Vein endothelial cell (primary cell): Measurements from ENCODE around the gene SFTPB. TPM values are rescaled to one million over a fixed set of nuclear protein-coding genes. Genes with fewer than 3 reads are reported as not detected.

ENCODE experiments used
- total RNA-seq: library from RNA; depleted of rRNA; stranded (reverse); fragments of >200 nt; gene quantifications from 2 replicates; pipeline ENCODE4 v1.2.3, GENCODE V29; 2012

SFTPB gene
- not detected in 2 replicates for total RNA-seq

DNA sequence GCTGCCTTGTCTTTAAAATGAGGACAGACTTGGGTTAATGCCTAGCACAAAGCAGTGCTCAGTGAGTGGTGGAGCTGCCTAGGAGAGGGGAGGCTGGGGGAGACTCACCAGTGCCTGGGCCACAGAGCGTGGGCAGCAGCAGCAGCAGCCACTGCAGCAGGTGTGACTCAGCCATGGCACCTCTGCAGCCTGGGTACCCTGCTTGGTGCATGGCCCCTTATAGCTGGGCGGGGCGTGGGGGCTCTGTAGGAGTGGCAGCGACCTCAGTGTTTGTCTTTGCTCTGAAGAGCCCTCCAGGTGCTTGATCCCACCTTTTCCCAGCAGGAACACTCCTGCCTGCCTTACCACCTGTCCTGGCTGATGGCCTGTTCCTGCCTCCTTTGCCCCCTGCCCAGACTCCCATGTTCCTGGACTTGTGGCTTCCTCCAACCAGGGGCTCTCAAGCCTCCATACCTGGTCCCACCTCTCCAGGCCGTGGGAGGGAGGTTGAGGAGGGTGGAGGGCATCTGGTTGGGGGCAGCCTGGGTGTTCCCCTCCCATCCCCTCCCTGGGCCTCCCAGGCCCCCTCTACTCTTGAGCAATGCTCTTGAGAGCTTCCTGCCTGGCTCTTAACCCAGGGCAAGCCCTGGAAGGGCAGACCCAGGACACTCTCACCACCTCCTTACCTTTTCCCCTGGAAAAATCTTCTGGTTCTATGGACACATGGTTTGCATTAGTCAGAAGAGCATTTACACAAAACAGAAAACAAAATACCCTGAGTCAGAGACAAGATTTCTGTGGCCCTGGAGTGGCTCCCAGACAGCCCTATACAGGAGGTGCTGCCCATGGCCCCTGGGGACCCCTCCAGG is at the start of gene SFTPB:
Gene SFTPB, minus strand, starts transcription at position 191 of the 848 bp plus-strand sequence. Its CDS starts 16 bp downstream, at position 175.

DNA sequence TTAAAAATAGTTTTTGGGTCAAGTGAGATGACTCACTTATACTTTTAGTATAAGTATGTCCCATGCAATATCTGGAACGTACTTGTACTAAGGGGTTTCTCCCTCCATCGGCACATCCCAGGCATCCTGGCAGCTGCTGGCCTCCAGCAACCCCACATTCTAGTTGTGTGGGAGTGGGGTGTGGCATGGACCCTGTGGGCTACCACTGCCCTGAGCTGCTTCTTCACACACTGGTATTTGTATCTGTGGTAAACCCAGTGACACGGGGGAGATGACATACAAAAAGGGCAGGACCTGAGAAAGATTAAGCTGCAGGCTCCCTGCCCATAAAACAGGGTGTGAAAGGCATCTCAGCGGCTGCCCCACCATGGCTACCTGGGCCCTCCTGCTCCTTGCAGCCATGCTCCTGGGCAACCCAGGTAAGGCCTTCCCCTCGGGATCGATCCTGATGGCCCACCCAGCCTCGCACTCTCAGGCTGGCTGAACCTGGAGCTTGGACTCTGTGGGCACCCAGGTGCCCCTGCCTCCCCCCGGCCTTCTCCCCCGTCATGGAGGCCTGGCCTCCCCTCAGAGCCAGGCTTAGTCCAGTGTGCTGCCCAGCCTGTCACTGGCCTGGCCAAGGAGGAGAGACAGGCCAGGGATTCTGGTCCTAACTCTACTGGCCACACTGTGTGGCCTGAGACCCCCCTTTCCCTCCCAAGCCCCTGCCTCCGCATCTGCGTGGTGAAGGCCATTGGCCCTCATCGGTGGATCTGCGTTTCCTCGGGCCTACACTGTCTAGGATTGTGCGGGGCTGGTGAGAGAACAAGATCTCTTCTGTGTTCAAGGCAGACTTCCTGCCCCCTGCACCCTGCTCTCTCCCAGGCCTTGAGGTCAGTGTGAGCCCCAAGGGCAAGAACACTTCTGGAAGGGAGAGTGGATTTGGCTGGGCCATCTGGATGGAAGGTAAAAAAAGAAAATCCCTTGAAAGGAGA is 26.3 kb upstream of the SFTPB start, which contains the start of gene GNLY:
Gene GNLY, plus strand, starts transcription at position 307 of the 974 bp plus-strand sequence. Its CDS starts 61 bp downstream, at position 368.

DNA sequence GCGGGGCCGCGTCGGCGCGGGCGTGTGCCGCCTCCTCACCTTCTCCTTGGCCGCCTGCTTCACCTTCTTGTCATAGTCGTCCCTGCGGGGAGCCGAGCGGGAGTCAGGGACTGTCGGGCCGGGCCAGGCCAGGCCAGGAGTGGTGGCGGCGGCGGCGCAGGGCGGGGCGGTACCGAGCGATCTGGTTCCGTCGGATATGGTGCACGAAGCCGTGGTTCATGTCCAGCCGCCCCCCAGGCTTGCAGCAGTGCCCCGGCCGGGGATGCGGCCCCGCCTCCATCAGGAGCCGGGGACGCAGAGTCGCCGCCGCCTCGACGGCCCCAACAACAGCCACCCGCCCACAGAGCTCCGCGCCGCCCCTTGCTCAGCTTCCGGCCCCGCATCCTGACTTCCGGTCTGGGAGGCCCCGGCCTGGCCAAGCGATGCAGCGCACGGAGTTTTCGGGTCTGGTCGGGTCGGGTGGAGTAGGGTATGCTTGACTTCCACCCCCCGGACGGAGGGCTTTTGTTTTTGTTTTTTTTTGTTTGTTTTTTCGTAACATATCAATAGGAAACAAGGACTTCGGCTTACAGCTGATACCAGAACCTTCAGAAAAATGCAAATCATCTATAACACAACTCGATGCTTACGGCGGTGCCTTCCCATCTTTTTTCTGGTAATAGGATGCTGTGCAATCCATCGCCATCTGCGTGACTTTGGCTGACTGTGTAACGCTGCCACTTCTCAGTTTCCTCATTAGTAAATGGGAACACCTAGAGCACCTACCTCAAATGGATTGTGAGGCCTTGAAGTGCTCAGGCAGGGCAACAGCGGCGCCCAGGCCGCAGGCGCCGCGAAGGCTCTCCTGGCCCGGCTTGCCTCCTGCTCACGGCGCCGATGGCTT is 56.1 kb downstream of the SFTPB start, which contains the start of gene C2orf68:
Gene C2orf68, minus strand, starts transcription at position 362 of the 883 bp plus-strand sequence. Its CDS starts 82 bp downstream, at position 280.

Other genes with a start within 250 kb of the SFTPB start
- gene SH2D6, start 249.5 kb downstream of the SFTPB start, total RNA-seq: not detected in 2 replicates
- 93.4 and 101 TPM in 2 replicates for gene MAT2A, start 129.0 kb downstream of the SFTPB start, total RNA-seq
- 40.2 and 43.5 TPM in 2 replicates for gene GGCX, start 106.7 kb downstream of the SFTPB start, total RNA-seq
- gene VAMP8, start 90.6 kb downstream of the SFTPB start, total RNA-seq: 14.0 and 27.4 TPM in 2 replicates
- gene VAMP5, start 83.8 kb downstream of the SFTPB start, total RNA-seq: 40.1 and 44.1 TPM in 2 replicates
- gene RNF181, start 72.5 kb downstream of the SFTPB start, total RNA-seq: 193 and 231 TPM in 2 replicates
- 11.8 and 14.0 TPM in 2 replicates for gene TMEM150A, start 65.5 kb downstream of the SFTPB start, total RNA-seq
- gene C2orf68, start 56.1 kb downstream of the SFTPB start, total RNA-seq: 18.0 and 19.4 TPM in 2 replicates
- gene USP39, start 52.0 kb downstream of the SFTPB start, total RNA-seq: 48.0 and 50.2 TPM in 2 replicates
- not detected in 2 replicates for gene GNLY, start 26.2 kb upstream of the SFTPB start, total RNA-seq
- 13.2 and 17.0 TPM in 2 replicates for gene ATOH8, start 85.8 kb upstream of the SFTPB start, total RNA-seq
- gene ST3GAL5, start 220.8 kb upstream of the SFTPB start, total RNA-seq: 12.0 and 13.4 TPM in 2 replicates